Measurements from ENCODE around the gene POU2AF3.

Gene POU2AF3

GRCh38 chr11:111353776-111354600 is 55.6 kb downstream of the POU2AF3 start:
- DNase-seq (ENCODE audit: low spot score), result no peak

- no peak for DNase-seq (ENCODE audit: low spot score)
Measured at GRCh38 chr11:111354601-111354891, 56.2 kb downstream of the POU2AF3 start.

GRCh38 chr11:111355101-111355500 is 56.8 kb downstream of the POU2AF3 start:
- no peak for DNase-seq (ENCODE audit: low spot score)

- no peak for DNase-seq (ENCODE audit: low spot score)
Measured at GRCh38 chr11:111355956-111356659, 57.8 kb downstream of the POU2AF3 start.

GRCh38 chr11:111356660-111357048 is 58.3 kb downstream of the POU2AF3 start:
- no peak for DNase-seq (ENCODE audit: low spot score)

GRCh38 chr11:111357150-111358037 is 59.0 kb downstream of the POU2AF3 start:
- no peak for DNase-seq (ENCODE audit: low spot score)

Data from AG08395 (cell line).